GM12878 (cell line): ENCODE measurements around the gene RAP1GDS1.

Experiments used
- BRCA1 ChIP-seq: IDR thresholded peaks from 2 replicates; pipeline ENCODE4 v1.6.1; 2011; ENCODE audit warnings: low read depth, low read length, improper control_type of control experiment
- CTCF ChIP-seq, 3 experiments: IDR thresholded peaks in 2 of 3; conservative IDR thresholded peaks in 1 of 3; 2 replicates each; pipeline ENCODE4 v1.5.1; 2011; ENCODE audit warnings: low read depth in 3 of 3, low read length in 3 of 3, mild to moderate bottlenecking in 3 of 3, control low read depth in 2 of 3, moderate library complexity in 2 of 3, inconsistent platforms in 1 of 3, mixed read lengths in 1 of 3; ENCODE audit not compliant: control insufficient read depth in 2 of 3, insufficient read depth in 1 of 3; ENCODE audit errors: extremely low read depth in 1 of 3
- E2F4 ChIP-seq: IDR thresholded peaks from 2 replicates; pipeline ENCODE4 v1.6.1; 2012; ENCODE audit warnings: low read depth, low read length, improper control_type of control experiment
- EGR1 ChIP-seq, 2 experiments: IDR thresholded peaks; 1 replicate in 1 of 2; 2 replicates in 1 of 2; pipeline ENCODE4 v1.6.1; 2011 to 2012; ENCODE audit warnings: low read depth in 2 of 2, low read length in 2 of 2, borderline replicate concordance in 1 of 2, mild to moderate bottlenecking in 1 of 2, moderate library complexity in 1 of 2
- FOXK2 ChIP-seq: fragments of 450-650 bp; IDR thresholded peaks from 2 replicates; pipeline ENCODE4 v1.6.1; 2017; ENCODE audit warnings: mild to moderate bottlenecking, moderate library complexity
- LARP7 ChIP-seq: fragments of 450-650 bp; IDR thresholded peaks from 2 replicates; pipeline ENCODE4 v1.6.1; 2017; ENCODE audit warnings: mild to moderate bottlenecking
- NFYA ChIP-seq: IDR thresholded peaks from 2 replicates; pipeline ENCODE4 v1.6.1; 2011; ENCODE audit warnings: low read depth, mild to moderate bottlenecking, low read length, improper control_type of control experiment, borderline replicate concordance
- POLR2A ChIP-seq: IDR thresholded peaks from 2 replicates; pipeline ENCODE4 v1.6.1; 2011; ENCODE audit warnings: low read depth, mild to moderate bottlenecking, low read length
- RELB ChIP-seq: fragments of 450-650 bp; IDR thresholded peaks from 2 replicates; pipeline ENCODE4 v1.6.1; 2017; ENCODE audit warnings: low read depth, mild to moderate bottlenecking, moderate library complexity
- SP1 ChIP-seq: IDR thresholded peaks from one replicate; pipeline ENCODE4 v1.6.1; 2011; ENCODE audit warnings: low read depth, low read length
- STAT3 ChIP-seq: IDR thresholded peaks from 2 replicates; pipeline ENCODE4 v1.6.1; 2011; ENCODE audit warnings: low read depth, low read length, improper control_type of control experiment
- SUZ12 ChIP-seq: fragments of 200-600 bp; sonication (generic); IDR thresholded peaks from one replicate; pipeline ENCODE4 v1.6.1; 2018; ENCODE audit warnings: antibody characterized with exemption, mild to moderate bottlenecking; ENCODE audit not compliant: unreplicated experiment
- ZNF274 ChIP-seq: IDR thresholded peaks from one replicate; pipeline ENCODE4 v1.8.0; 2011; ENCODE audit not compliant: insufficient read length, insufficient read depth

- TF ChIP-seq LARP7 (no peak), SP1 (no peak), ZNF274 (no peak), RELB (no peak), CTCF (IDR thresholded peaks at IDR 0.05 in 2 of 3, conservative IDR thresholded peaks at IDR 0.05 in 1 of 3; ENCODE audit: control insufficient read depth in 2 of 3, extremely low read depth in 1 of 3, insufficient read depth in 1 of 3, low read depth in 3 of 3, low read length in 3 of 3) (no peak), STAT3 (no peak), BRCA1 (no peak), EGR1 (IDR thresholded peaks at IDR 0.05; ENCODE audit: borderline replicate concordance in 1 of 2, low read depth in 2 of 2, low read length in 2 of 2) (no peak), FOXK2 (no peak), POLR2A (no peak), SUZ12 (no peak), NFYA (no peak), E2F4 (no peak)
Measured at GRCh38 chr4:98470831-98471230, 209.6 kb downstream of the RAP1GDS1 start.
